RKO (cell line): Measurements from ENCODE around the gene DDTL.
"Not testable (repeated sequence)": the region's sequence is repeated elsewhere in the genome, so short reads cannot be mapped to it uniquely, and the experiment has no call there.

Source experiments
- DNase-seq: peaks from one replicate; pipeline ENCODE4 v3.0.0-alpha.2; 2016; ENCODE audit warnings: low spot score

Gene DDTL

GRCh38 chr22:23966568-23966967 is at the start of gene DDTL:
DDTL (plus strand) TSS chr22:23966888; CDS start chr22:23966915, 27 bp downstream.
- DNase-seq: not testable (repeated sequence)

GRCh38 chr22:23920267-23920611 is 46.4 kb upstream of the DDTL start:
- not testable (repeated sequence) for DNase-seq

GRCh38 chr22:23921586-23922201 is 45.0 kb upstream of the DDTL start:
- not testable (repeated sequence) for DNase-seq

GRCh38 chr22:23922921-23923320 is 43.8 kb upstream of the DDTL start:
- no peak for DNase-seq

- DNase-seq: no peak
Observed at GRCh38 chr22:23925020-23925606, 41.6 kb upstream of the DDTL start.

- DNase-seq: no peak
Observed at GRCh38 chr22:23926561-23926960, 40.1 kb upstream of the DDTL start.

GRCh38 chr22:23938328-23939016 is 28.2 kb upstream of the DDTL start:
- no peak for DNase-seq

GRCh38 chr22:23939017-23939357 is 27.7 kb upstream of the DDTL start:
- DNase-seq: no peak

GRCh38 chr22:23940166-23940565 is 26.5 kb upstream of the DDTL start:
- DNase-seq: not testable (repeated sequence)

GRCh38 chr22:23947391-23947790 is 19.3 kb upstream of the DDTL start:
- not testable (repeated sequence) for DNase-seq

- DNase-seq: not testable (repeated sequence)
Observed at GRCh38 chr22:23949764-23950163, 16.9 kb upstream of the DDTL start.

- not testable (repeated sequence) for DNase-seq
Observed at GRCh38 chr22:23951383-23951782, 15.3 kb upstream of the DDTL start.

- DNase-seq: not testable (repeated sequence)
Observed at GRCh38 chr22:23952794-23953405, 13.8 kb upstream of the DDTL start.

GRCh38 chr22:23953485-23953884 is 13.2 kb upstream of the DDTL start:
- not testable (repeated sequence) for DNase-seq

- not testable (repeated sequence) for DNase-seq
Observed at GRCh38 chr22:23954193-23954990, 12.3 kb upstream of the DDTL start.

- not testable (repeated sequence) for DNase-seq
Observed at GRCh38 chr22:23954991-23955305, 11.7 kb upstream of the DDTL start.

GRCh38 chr22:23955886-23956285 is 10.8 kb upstream of the DDTL start:
- not testable (repeated sequence) for DNase-seq

- DNase-seq: peak; percentile 47
Observed at GRCh38 chr22:23956301-23956900, 10.3 kb upstream of the DDTL start.

- DNase-seq: not testable (repeated sequence)
Observed at GRCh38 chr22:23961084-23961771, 5.5 kb upstream of the DDTL start, which contains the start of gene GSTT2B. GSTT2B (minus strand) TSS chr22:23961195; CDS start chr22:23961131, 64 bp downstream.

GRCh38 chr22:23966094-23966493 is 594 bp upstream of the DDTL start:
- not testable (repeated sequence) for DNase-seq

- DNase-seq: no peak
Observed at GRCh38 chr22:23969071-23969470, 2.4 kb downstream of the DDTL start.
